ENCODE measurements around the gene GNPDA1.

The GNPDA1 gene

GRCh38 chr5:141951332-141951781, 61.5 kb downstream of the GNPDA1 start:
- no peak for DNase-seq
